HG03097 (cell line): ENCODE data around the gene EIF4B.

Experiments used
- ATAC-seq: cut with Tn5 transposase; IDR thresholded peaks from one replicate; pipeline ENCODE4 v1.9.1; 2021; ENCODE audit not compliant: unreplicated experiment, low FRiP score

Gene EIF4B

DNA sequence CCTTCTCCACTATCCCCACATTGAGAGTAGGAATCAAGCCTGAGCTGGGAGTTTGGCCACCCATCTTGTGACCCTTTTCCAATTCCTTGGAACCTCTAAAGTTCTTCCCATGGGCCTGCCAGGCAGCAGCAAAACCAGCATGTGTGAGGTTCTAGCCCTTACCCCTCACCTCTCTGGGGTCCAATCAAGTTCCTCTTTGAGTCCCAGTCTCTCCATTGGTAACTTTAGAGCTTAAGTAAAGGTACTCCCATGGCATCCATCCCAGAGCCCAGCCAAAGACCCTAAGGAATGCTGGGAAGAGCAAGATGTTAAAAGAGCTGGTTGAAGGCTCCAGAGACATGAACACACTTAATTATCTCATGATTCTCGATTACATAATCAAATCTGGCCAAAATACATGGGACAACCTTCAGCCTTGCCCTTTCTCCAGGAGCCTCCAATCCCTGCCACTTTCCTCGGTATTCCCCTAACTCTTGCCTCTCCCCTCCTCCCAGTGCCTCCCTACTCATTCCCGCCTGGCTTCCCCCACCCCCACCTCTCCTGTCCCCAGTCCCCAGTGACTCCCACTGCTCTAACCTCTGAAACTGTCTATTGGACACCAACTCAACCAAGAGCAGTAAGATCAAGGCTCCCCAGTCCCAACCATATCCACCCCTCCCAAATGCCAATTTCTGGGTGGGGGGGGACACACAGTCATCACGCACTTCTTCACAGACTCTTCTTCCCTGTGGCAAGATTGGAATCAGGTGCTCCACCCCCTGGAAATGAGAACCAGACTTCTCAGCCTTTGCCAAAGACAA is 38.8 kb downstream of the EIF4B start:
- no peak for ATAC-seq

- ATAC-seq, result no peak
Measured at GRCh38 chr12:53045696-53046045, 39.4 kb downstream of the EIF4B start.

DNA sequence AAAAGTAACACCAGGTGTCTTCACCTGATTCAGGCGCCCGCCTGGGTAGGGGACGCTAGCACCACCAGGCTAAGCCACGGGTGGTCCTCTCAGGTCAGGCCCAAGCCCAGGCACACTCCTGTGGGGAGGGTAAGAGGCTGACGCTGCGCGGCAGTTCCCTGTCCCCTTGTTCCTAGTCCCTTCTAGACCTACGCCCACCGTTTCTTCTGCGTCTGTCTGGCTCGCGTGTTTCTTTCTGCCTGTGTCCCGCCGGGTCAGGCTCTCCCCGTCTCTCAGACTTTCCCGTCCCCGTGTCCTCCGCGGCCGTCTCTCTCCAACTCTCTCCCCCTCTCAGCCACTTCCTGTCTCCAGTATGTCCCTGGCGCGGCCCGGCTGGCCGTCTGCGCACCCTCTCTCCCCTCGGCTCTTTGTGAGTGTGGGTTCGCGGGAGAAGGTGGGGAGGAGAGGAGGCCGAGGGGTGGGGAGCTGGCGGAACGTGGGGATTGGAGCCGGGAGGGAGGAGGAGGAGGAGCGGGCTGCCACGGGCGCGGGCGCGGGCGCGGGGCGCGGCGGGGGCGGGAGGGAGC is 40.5 kb downstream of the EIF4B start:
- ATAC-seq, result peak; percentile 18

DNA sequence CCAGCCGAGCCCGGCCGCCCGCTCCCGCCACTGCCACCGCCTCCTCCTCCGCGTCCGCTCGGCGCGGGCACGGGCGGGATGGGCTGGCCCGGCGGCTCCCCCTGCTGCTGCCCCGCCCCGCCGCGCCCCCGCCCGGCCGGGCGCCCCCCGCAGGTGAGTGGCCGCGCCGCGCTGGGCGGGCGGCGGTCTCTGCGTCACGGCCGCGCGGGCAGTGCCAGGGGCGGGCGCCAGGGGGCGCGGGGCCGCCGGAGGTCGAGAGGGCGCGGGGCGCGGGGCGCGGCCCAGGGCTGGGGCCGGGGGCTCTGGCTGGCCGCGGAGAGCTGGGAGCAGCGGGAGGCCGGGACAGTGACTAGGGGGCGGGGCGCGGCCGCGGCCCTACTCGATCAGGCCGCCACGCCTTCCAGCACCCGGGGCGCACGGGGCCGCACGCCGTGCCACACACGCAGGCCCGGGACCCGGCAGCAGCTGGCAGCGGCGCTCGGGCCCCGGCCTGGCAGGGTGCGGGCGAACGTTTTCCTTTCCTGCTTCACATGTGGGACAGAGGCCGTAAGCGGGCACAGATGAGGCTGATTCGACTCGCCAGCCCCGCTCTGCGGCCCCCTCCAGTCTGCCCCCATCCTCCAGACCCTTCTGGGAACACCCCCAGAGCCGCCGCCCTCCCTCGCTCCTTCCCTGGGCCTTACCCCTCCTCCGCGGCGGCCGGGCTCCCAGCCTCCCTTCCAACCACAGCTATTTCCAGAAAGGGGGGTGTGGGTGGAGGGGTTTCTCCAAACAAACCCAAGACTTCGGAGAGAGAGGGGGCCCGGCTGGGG is 41.2 kb downstream of the EIF4B start:
- peak; percentile 60 for ATAC-seq

- no peak for ATAC-seq
Measured at GRCh38 chr12:53048033-53048779, 42.0 kb downstream of the EIF4B start.

GRCh38 chr12:53048780-53049401 is 42.6 kb downstream of the EIF4B start:
- no peak for ATAC-seq

GRCh38 chr12:53049571-53050318 is 43.5 kb downstream of the EIF4B start, which contains the start of gene TNS2:
Gene TNS2 (plus strand): TSS chr12:53050065. CDS start chr12:53050186, 121 bp downstream.
- ATAC-seq, result no peak

- ATAC-seq, result no peak
Measured at GRCh38 chr12:53050426-53051057, 44.3 kb downstream of the EIF4B start.

GRCh38 chr12:53051058-53051880 is 45.0 kb downstream of the EIF4B start:
- ATAC-seq, result no peak

DNA sequence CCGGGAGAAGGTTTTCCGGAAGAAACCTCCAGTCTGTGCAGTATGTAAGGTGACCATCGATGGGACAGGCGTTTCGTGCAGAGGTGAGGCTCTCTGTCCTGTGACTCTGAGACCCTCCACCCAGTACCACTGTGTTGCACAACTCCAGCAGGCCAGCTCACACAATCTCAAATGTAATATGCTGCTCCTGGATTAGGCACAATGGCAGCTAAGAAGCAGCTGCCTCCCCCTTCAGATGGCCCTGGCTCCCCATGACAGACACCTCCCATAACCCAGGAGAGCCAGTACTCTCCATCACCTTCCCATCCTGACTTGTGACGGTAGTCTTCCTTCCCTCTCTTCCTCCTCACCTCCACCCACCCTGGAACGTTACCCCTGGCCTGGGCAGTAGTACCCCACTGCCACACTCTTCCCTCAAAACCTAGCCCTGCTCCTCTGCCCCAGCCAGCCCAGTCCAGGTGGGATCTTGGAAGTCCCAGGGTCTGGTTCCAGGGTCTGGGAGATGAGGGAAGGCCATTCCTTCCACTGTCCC is 45.7 kb downstream of the EIF4B start:
- no peak for ATAC-seq

GRCh38 chr12:53052419-53053217 is 46.4 kb downstream of the EIF4B start:
- no peak for ATAC-seq

GRCh38 chr12:53053218-53054111 is 47.2 kb downstream of the EIF4B start:
- no peak for ATAC-seq

DNA sequence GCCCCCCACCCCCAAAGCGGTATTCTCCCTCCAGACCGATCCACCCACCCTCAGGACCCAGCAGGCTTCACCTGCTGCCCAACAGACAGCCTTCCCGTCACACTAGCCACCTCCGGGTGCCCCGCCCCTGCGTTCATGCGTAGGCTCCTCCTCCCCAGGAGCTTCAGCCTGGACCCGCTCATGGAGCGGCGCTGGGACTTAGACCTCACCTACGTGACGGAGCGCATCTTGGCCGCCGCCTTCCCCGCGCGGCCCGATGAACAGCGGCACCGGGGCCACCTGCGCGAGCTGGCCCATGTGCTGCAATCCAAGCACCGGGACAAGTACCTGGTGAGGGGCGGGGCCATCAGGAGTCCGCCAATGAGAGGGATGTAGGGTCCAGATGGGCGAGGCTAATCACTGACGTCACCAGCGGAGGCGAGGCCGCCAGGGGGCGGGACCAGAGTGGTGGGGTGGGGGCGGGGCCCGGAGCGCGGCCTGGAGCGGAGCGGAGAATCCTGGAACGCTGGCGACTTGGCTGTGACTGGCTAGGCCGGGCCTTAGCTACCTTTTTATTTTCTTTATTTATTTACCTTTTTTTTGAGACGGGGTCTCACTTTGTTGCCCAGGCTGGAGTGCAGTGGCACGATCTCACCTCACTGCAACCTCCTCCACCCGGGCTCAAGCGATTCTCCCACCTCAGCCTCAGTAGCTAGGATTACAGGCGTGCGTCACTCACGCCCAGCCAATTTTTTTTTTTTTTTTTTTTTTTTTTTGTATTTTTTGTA is 48.0 kb downstream of the EIF4B start:
- ATAC-seq, result peak; percentile 80

- no peak for ATAC-seq
Measured at GRCh38 chr12:53055471-53056266, 49.4 kb downstream of the EIF4B start.

DNA sequence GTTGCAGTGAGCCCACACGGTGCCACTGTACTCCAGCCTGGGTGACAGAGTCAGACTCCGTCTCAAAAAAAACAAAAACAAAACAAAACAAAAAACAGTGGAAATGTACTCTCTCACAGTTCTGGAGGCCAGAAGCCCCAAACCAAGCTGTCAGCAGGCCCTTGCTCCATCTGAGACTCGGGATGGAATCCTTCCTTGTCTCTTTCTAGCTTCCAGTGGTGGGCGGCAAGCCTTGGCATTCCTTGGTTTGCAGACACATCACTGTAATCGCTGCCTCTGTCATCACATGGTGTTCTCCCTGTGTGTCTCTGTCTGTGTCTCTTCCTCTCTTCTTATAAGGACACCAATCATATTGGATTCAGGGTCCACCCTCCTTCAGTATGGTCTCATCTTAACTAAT is 50.0 kb downstream of the EIF4B start:
- ATAC-seq, result no peak
